Urothelium cell line (cell line): ENCODE data around the gene PACC1.
A peak's percentile ranks its signal among the peaks of the same experiment; 100 is the strongest.

Experiments used
- DNase-seq: peaks from one replicate; pipeline ENCODE4 v3.0.0; 2011; ENCODE audit warnings: low spot score, mixed read lengths
- FAIRE-seq: peaks from 2 replicates; lab custom pipeline; 2011; peaks lifted over from hg19 to GRCh38; lab: Jason Lieb, UNC

Gene PACC1

DNA sequence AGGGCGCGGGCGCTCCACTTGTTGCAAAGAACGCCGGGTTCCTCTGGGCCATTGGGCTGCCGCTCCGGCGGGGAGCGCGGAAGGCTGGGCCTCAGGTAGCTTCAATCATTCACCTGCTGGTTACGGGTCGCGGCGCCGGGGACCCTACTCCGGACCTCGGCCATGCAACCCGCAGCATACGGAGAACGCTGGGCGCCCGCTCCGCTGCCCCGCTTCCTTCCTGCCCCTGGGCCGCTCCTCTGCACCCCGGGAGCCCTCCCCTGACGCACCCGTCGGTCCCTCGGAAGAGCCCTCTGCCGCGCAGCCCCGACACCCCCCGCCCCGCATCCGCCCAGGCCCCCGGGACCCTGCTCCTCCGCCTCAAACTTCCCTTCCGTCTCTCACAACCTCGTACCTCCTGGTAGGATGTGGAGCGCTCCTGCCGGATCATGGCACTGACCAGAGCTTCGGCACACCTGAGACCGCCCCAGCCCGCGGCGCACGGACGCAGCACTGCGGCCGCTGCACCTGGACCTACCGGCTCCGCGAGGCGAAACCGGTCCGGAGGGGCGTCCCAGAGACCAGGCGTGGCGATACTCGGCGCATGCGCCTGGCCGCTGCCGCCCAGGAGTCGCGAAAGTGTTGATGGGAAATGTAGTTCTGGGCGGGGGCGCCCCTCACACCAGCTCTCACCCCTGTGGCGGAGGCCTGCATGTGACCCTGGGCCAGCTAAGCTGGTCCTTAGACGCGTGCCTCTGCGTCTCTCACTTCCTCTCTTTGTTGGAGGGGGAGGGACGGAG lies at the start of gene PACC1:
Gene PACC1, minus strand, starts transcription at position 559 of the 779 bp plus-strand sequence. Its CDS starts 129 bp downstream, at position 430.
- FAIRE-seq (no peak), DNase-seq (peak; percentile 98)

DNA sequence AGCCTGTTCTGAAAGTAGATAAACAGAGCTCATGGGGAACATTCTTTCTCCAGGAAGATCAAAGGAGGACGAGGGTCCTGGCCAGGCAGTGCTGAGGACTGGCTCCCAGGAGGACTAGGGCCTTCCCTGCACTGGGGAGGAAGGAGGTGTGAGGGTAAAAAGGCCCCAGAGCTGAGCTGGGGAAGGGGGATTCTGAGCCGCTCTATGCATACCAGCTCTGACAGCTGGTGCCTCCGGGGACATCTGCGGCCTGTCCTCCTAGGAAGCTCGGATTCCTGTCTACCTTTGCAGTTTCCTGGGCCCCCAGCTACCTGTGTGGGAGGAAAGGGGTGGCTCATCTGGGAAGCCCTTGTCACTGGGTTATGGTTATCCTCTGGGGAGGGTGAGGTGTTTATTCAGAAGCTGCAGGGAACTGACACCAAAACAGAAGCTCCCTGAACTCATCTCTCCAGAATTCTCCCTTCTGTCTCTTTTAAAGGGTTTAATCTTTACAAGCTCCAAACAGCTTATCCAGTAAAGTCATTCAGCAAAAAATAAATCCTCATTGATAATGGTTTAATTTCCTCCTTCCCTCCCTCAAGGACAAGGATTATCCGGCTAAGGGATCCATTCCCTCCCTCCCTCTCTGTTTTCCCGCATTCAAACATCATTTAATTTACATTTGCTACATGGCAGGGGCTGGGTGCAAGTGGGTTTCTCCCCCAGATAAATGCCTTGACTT lies 49.0 kb upstream of the PACC1 start:
- no peak for FAIRE-seq
- no peak for DNase-seq

DNA sequence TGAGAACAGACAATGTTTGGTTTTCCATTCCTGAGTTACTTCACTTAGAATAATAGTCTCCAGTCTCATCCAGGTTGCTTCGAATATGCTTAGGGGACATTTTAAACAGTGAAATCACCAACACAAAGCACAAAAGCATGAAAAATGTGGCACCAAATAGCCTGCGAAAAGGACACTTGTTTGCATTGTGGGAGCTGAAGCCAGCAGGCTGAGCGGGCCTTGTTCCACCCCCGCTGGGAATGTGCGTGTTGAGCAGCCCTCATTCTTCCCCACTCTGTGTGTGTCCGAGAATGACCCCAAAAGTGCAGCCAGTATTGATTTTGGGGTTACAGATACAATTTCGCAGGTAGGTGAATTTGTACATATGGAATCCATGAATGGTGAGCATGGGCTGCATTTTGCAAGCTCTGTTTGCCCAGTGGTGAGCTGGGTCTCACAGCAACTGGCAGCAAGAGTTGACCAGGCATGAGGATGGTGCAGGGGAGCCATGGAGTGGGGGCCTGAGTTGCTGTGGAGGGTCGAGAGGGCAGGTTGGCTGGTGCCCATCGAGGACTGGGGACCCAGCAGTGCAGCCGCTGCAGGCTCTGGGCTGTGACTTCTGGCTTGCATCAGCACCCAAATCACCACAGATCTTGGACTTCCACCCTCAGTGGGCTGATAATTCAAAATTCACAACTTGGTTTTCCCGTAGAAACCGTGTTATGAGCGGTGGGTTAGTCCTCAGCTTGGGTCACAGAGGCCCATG lies 47.4 kb upstream of the PACC1 start:
- FAIRE-seq (no peak), DNase-seq (no peak)

DNA sequence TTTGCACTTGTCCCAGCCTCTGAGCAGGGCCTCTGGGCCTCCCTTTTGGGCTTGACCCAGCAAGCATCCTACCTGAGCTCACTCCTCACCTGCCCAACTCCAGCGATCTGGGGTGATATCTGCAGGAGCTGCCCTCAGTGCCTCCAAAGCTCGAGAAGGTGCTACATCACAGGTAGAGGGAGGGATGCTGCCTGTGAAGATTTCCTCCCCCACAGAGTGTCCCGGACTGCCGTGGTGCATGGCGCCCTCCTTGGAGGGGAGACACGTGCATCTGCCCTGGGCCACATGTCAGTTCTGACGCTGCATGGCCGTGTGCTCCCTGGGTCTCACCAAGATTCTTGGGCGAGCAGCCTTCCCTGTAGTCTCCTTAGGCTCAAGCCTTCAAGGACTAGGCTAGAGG lies 45.7 kb upstream of the PACC1 start:
- FAIRE-seq: no peak

DNA sequence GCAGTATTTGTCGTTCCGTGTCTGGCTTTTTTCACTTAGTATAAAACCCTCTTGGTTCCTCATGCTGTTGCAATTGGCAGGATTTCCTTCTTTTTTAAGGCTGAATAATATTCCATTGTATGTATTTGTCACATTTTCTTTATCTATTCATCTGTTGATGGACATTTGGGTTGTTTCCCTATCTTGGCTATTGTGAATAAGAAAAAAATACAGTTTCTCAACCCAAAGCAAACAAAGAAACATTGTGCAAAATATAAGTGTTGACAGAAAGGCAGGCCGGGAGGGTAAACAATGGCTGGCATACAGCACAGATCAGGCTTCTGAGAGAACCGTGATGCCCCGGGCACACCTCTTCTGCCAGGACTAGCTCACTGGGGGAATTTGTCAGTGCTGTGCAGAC lies 45.0 kb upstream of the PACC1 start:
- FAIRE-seq: no peak
- DNase-seq: no peak

More for the DNA sequence above, 45.7 kb upstream of the PACC1 start:
- no peak for DNase-seq

DNA sequence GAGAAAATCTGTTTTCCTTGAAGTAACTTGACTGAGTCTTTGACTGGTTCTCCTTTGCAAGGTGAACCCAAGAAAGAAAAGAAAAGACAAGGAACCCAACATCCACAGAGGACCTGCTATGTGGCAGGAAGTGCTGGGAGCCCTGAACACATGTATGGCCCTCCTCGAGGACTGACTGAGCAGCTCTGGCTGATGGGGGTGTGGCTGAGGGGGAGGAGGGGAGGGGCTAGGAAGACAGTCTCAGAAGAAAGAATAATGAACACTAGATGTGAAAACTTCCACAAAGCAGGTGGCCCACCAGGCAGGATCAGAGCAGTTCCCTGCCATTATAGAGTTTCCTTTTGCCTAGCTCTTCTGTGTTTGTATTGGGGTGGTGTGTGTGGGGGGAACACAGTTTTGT lies 44.1 kb upstream of the PACC1 start:
- no peak for DNase-seq

DNA sequence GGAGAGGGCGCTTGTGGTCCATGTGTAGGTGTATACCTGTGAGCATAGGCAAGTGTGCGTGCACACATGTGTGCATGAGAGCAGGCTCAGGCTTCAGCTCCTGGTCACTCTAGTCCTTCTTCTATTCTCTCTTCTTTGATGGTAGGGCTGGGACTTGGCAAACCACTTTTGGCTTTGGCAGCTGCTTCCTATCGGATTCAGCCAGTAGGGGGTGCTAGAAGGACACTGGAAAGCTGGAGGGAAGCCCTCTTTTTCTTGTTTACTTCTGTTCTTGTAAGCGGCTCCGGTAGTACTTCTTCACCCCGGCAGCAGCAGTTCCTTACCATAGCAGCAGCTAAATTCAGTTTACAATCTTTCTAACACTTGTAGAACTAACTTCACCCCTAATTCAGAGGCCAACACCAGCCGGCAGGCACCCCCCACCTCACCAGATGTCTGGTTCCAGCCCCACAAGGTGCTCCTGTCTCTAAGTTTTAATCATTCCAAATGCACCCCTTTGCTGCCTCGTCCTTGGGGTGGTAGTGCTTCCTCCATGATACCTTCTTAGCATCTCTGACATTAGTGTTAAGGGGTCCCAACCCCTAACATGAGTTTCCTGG lies 43.2 kb upstream of the PACC1 start:
- FAIRE-seq: no peak

More for the DNA sequence above, 44.1 kb upstream of the PACC1 start:
- no peak for FAIRE-seq

DNA sequence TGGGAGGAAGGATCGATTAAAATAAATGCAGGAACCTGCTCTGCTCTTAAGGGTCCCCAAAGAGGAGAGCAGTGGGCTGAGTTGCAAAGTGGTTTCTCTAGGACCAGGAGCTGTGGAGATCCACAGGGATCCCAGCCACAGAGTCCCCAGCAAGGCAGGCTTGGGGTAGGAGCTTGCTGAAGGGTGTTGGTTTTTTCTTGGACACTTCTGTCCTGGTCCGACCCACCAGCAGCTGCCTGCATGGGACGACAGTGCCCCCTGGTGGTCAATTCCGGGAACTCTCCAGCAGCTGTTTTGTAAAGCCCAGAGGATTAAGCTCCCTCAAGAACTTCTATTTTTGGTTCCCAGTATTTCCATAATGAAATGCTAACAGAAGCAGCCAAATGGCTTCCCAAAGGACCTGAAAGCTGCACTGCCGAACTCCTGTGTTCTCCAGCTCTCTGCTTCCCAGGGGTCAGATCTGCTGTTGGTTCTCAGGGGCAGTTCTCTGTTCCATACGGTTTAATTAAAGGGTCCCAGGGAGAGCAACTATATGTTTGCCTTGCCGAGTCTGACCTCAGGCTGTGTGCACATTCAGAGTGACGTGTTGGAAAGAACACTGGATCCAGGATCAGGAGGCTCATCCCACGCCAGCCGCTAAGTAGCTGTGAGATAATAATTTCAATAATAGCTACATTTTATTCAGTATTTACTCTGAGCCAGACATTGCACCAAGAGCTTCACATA lies 41.3 kb upstream of the PACC1 start:
- FAIRE-seq: no peak
- DNase-seq: peak; percentile 81

More for the DNA sequence above, 43.2 kb upstream of the PACC1 start:
- peak; percentile 64 for DNase-seq

DNA sequence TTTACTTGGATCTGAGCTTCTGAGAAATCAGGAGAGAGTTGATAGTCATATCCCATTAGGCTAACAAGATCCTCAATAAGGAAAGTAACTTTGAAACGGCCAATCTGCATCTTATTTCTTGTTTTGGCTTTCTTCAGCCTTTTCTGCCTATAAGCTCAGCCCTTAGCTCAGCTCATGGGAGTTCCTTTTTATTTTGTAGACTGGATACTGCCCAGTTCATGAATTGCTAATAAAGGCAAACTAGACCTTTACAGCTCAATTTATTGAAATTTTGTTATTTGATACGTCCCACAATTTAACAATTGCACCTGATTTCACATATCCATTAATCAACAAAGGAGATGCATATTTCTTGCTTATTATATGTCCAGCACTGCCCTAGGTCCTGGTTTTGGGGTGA lies 40.7 kb upstream of the PACC1 start:
- no peak for FAIRE-seq
- DNase-seq: no peak

DNA sequence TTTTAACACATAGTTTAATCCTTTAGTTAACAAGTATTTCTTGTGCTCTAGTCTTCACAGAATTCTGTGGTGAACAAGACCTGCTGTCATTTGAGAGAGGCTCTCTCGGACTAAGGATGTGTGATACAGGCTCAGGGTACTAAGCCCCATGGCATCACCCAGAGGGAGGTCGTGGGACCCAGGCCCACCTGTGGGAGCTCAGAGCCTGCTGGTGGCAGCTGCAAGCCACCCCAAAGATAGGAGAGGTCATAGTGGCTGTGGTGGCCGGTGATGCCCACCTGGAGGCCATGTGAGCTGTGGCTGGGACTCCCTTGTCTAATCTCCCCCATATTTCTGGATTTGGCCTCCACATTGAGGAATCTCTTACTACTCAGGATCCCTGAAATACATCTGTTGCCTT lies 40.1 kb upstream of the PACC1 start:
- no peak for FAIRE-seq

DNA sequence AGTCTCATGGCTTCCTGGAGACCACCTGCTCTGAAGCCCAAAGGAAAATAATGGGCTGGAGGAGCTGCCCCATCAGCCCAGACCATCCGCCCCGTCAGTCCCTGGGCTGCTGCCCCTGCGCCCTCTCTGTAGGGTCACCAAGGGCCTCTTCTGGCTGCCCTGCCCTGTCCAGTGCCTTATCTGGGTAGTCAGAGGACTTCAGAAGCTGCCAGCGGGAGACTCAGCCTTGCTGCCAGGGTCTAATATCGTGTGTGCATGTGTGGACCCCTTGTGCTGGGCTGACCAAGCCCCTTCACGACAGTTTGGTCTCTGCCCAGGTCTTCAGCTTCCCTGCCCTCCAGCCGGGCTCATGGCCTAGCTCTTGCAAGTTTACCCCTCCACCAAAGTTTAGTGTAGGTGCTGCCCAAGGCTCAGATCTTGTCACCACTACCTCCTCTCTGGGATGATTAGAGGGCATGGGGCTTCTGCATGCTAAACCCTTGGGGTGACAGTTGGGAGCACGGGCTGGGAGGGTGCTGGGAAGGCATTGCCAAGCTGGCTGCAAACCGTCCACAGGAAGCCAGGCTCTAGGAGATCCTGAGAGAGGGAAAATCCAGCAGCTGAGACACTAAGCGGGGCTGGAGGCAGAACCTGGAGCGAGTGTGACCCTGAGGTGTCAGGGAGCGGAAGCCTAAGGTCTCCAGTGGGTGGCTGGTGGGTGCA lies 38.6 kb upstream of the PACC1 start:
- DNase-seq: no peak
- no peak for FAIRE-seq

More for the DNA sequence above, 40.1 kb upstream of the PACC1 start:
- DNase-seq: no peak

DNA sequence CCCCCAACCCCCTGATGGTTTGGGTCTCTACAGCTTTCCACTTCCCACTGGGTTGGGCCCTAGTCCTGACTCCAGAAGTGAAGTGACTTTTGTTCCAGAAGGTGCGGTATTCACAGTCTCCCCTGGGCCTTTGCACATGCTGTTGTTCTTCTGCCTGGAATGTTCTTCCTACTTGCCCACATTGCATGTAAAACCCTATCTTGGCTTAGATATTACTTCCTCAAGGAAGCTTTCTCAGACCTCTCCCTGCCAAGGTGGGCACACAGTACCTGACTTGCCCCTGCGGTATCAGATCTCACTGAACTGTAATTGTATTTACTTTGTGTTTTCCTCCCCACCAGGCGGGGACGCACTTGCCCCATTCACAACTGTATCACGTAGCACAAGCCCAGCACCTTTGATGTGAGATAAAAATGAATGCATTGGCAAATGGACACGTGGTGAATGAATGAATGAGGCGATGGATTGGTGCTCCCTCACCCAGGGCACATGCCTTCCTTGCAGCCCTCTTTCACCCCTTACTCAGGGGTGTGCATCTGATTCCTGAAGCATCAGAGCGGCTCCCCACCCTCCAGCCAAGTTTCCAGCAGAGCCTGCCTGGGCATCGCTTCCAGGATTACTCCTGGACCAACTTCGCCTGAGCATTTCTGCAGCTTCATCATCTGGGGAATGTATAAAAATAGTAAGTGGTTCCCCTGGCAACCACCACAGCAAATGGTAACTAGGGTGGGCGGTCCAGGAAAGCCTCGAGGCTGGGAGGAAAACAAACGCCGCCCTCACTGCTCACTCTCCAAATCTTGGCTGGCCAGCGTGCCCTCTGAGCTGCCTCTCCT lies 37.9 kb upstream of the PACC1 start:
- DNase-seq (no peak), FAIRE-seq (peak; percentile 20)

DNA sequence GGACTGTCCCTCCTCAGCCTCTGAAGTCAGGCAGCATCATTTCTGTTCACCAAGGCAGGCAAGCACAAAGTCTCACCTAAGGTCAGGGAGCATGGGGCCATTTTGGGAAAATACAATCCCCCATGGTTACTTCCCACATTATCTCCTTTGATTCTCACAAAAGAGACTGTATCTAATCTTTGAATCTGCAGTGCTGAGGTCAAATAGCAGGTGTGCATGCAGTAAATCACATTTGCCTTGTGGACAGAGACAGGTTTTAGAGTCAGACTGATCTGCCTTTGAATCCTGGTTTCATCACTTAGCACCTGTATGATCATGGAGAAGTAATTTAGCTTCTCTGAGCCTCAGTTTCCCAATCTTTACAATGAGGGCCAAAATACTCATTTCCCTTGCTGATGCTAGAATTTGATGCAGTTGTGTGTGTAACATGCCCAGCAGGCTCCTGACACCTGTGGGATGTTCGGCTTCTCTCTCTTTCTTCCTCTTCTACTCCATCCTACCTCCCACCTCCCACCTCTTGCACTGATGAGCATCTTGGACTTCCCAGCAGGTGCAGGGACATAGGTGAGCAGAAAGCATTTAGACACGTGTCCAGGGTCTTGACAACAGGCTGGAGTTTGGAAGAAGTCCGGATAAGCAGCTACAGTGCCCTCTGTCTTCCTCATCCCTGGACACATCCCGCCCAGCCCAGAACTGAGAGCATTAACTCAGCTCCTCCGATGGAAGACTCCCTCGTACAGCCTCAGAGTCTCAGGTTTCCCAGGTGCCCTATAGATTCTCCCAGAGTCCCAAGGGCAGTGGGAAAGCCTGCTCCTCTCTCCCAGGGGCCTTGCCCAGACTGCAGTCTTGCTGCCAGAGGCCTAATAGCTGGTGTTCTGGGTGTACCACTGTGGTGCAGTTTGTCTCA lies 37.0 kb upstream of the PACC1 start:
- FAIRE-seq: no peak

DNA sequence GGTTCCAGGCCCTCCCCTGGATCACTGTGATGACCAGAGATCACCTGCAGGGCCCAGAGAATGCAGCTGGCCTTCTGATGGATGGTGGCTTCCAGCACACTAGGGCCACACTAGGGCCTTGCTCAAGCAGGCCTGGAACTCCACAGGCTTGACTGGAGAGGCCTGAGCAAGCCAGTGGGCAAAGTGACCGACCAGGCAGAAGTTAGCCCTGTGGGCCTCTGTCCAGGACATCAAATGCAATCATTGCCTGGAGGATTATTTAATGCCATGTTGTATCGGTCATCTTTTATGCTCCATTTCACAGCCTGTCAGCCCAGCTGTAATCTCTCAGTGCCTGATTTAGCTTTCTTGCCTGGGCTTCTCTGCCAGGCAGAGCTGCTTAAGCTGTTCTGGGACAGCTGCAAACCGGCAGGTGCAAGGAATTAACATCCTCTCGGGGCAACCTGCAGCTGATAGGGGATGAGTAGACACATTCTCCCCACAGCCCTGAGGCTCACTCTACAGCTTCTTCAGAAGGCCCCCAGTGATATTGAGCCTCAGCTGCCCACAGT lies 35.7 kb upstream of the PACC1 start:
- no peak for FAIRE-seq

More for the DNA sequence above, 37.0 kb upstream of the PACC1 start:
- DNase-seq: no peak

DNA sequence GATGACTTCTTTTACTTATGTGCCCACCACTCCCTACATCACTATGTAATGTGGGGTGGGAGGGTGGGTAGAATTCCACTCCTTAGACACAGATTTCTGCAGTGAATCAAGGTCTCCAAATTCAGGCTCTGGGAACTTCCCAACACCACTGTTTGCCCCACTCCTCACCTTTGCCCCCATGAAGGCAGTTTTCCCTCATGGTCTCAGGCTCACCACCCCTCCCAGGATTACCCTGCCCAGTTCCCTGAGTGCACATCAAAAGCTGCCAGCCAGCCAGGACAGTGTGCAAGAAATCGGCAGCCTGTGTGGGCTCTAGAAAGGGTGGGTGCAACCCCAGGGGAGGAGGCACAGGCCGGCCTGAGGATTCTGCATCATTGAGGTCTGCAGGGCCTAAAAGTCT lies 32.8 kb upstream of the PACC1 start:
- FAIRE-seq (no peak), DNase-seq (no peak)

More for the DNA sequence above, 35.7 kb upstream of the PACC1 start:
- DNase-seq: no peak

DNA sequence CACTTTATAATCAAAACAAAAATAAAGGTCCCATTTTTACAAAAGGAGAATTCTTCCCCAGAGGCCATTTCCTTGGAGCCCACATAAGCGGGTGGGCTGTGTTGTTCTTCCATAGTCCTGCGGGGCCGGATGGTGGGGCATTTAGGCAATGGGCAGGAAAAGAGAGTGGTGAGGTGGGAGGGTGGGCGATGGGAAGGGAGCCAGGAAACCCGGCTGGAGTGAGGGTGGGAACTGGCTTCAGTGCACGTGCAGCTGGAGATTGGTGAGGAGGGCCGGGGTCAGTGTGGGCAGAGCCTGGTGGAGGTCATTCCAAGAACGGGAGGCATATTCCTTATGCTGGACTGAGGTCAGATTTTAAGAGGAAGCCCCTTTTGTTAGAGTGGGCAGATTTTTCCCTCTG lies 31.6 kb upstream of the PACC1 start:
- FAIRE-seq (no peak), DNase-seq (no peak)

DNA sequence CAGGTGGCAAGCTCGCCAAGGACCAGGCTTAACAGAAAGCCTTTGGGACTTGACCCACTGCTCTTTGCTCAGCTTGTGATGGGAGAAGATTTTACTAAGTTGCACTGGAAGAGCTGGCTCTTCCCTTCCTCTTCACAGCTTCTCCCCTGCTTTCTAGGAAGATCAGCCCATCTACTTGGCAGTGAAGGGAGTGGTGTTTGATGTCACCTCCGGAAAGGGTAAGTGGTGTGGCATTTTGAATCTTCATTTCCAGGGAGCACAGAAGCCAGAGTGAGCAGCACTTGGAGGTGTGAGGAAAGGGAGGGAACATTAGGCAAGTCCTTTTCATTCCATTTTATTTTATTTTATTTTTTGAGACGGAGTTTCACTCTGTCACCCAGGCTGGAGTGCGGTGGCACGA lies 27.7 kb upstream of the PACC1 start:
- DNase-seq (no peak), FAIRE-seq (no peak)

DNA sequence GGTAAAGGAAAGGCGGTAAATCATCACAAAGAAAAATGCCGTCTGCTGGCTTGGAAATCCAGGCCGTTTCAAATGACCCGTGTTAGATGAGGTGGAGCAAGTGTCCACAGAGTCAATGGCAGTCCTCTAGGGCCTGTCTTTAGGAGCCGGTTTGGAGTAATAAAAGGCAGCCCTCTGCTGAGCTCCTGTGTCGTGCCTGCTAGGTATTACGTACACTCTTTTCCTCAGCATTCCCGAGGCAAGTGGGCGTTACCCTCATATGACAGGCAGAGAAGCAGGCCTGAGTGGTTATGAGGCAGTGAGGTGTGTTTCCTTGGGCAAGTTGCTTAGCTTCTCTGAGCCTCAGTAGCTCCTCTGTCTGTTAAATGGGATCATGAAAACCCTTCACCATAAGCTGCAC lies 25.7 kb upstream of the PACC1 start:
- no peak for FAIRE-seq
- no peak for DNase-seq
